Small intestine (tissue), 16 donors: ENCODE results near the gene OR1K1. TPM values are rescaled to one million over a fixed set of nuclear protein-coding genes. Genes with fewer than 3 reads are reported as not detected.

ENCODE experiments used
- DNase-seq, 2 donors: peaks; one replicate each; pipeline versions ENCODE4 v3.0.0 to v3.0.0-alpha.2; 2013
- FAIRE-seq: peaks from 2 replicates; lab custom pipeline; 2012; peaks lifted over from hg19 to GRCh38; lab: Jason Lieb, UNC
- H3K27ac ChIP-seq, 3 donors: one replicate each; pipeline ENCODE4 v1.5.1; 2013; ENCODE audit warnings: low read length in 2 of 3, mild to moderate bottlenecking in 2 of 3, control low read depth in 1 of 3, inconsistent platforms in 1 of 3, low read depth in 1 of 3, moderate library complexity in 1 of 3
- H3K27me3 ChIP-seq, 3 donors: one replicate each; pipeline ENCODE4 v1.6.1; 2013; ENCODE audit warnings: low read length in 3 of 3, inconsistent platforms in 1 of 3; ENCODE audit not compliant: control insufficient read depth in 3 of 3, insufficient read depth in 3 of 3
- H3K36me3 ChIP-seq, 3 donors: one replicate each; pipeline ENCODE4 v1.6.1; 2013; ENCODE audit warnings: low read length in 3 of 3, inconsistent platforms in 1 of 3, low read depth in 1 of 3, mild to moderate bottlenecking in 1 of 3, moderate library complexity in 1 of 3; ENCODE audit not compliant: control insufficient read depth in 3 of 3, insufficient read depth in 2 of 3
- H3K4me1 ChIP-seq, 3 donors: one replicate each; pipeline ENCODE4 v1.6.1; 2013; ENCODE audit warnings: low read length in 2 of 3, inconsistent platforms in 1 of 3, low read depth in 1 of 3, mild to moderate bottlenecking in 1 of 3, moderate library complexity in 1 of 3; ENCODE audit not compliant: control insufficient read depth in 3 of 3, insufficient read depth in 2 of 3
- H3K4me3 ChIP-seq, 3 donors: one replicate each; pipeline ENCODE4 v1.5.1; 2013; ENCODE audit warnings: low read length in 3 of 3, control low read depth in 1 of 3, inconsistent platforms in 1 of 3, low read depth in 1 of 3, mild to moderate bottlenecking in 1 of 3, moderate library complexity in 1 of 3
- H3K9me3 ChIP-seq, 2 donors: one replicate each; pipeline ENCODE4 v1.6.1; 2013; ENCODE audit warnings: low read depth in 1 of 2, low read length in 1 of 2; ENCODE audit not compliant: control insufficient read depth in 2 of 2, insufficient read depth in 1 of 2
- WGBS, 3 donors: extraction: QIAGEN DNeasy Blood & Tissue Kit; methylation state at CpG; one replicate each; pipeline ENCODE4 v1.1.7; 2013; 5-methylcytosine and 5-hydroxymethylcytosine counted together
- long read RNA-seq, 10 donors: transcript quantifications; one replicate each; lab custom pipeline, GENCODE V29; 2026
- polyA plus RNA-seq, 4 donors: library from polyadenylated mRNA; stranded (reverse) in 3 of 4; unstranded in 1 of 4; fragments of 200-250 nt in 3 of 4; fragments of 120-200 nt in 1 of 4; gene quantifications; one replicate each; pipeline versions ENCODE4 v1.2.1 to v1.2.3, GENCODE V29; 2013
- donor health status: healthy with polysubstance abuse.
- donor health status: control.
- donor health status: control.
- donor health status: Bipolar disorder and iron deficiency.
- donor health status: healthy.

The OR1K1 gene, protein sequence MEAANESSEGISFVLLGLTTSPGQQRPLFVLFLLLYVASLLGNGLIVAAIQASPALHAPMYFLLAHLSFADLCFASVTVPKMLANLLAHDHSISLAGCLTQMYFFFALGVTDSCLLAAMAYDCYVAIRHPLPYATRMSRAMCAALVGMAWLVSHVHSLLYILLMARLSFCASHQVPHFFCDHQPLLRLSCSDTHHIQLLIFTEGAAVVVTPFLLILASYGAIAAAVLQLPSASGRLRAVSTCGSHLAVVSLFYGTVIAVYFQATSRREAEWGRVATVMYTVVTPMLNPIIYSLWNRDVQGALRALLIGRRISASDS
- not detected for polyA plus RNA-seq
- long read RNA-seq, donor 1, result 0 reads
- long read RNA-seq, donor 2, result 0 reads
- long read RNA-seq, donor 3, result 0 reads
- long read RNA-seq, donor 4, result 0 reads
- long read RNA-seq, donor 5, result 0 reads
- long read RNA-seq, donor 6, result 0 reads
- long read RNA-seq, donor 7, result 0 reads
- long read RNA-seq, donor 8, result 0 reads
- long read RNA-seq, donor 9, result 0 reads
- long read RNA-seq, donor 10, result 0 reads

DNA sequence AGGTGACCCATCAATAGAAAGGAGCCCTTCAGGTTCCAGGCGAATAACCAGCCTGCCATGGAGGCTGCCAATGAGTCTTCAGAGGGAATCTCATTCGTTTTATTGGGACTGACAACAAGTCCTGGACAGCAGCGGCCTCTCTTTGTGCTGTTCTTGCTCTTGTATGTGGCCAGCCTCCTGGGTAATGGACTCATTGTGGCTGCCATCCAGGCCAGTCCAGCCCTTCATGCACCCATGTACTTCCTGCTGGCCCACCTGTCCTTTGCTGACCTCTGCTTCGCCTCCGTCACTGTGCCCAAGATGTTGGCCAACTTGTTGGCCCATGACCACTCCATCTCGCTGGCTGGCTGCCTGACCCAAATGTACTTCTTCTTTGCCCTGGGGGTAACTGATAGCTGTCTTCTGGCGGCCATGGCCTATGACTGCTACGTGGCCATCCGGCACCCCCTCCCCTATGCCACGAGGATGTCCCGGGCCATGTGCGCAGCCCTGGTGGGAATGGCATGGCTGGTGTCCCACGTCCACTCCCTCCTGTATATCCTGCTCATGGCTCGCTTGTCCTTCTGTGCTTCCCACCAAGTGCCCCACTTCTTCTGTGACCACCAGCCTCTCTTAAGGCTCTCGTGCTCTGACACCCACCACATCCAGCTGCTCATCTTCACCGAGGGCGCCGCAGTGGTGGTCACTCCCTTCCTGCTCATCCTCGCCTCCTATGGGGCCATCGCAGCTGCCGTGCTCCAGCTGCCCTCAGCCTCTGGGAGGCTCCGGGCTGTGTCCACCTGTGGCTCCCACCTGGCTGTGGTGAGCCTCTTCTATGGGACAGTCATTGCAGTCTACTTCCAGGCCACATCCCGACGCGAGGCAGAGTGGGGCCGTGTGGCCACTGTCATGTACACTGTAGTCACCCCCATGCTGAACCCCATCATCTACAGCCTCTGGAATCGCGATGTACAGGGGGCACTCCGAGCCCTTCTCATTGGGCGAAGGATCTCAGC is at the start of gene OR1K1:
Gene OR1K1 (plus strand): TSS at position 58 of the 995 bp plus-strand sequence. CDS start 0 bp downstream, at position 58.
- no peaks in the 10 kb centered on the region for H3K36me3 ChIP-seq
- FAIRE-seq, result no peak
- WGBS, 3 donors, result 94 to 95% (median 94%) methylated on average over 30 of the region's 30 CpGs

DNA sequence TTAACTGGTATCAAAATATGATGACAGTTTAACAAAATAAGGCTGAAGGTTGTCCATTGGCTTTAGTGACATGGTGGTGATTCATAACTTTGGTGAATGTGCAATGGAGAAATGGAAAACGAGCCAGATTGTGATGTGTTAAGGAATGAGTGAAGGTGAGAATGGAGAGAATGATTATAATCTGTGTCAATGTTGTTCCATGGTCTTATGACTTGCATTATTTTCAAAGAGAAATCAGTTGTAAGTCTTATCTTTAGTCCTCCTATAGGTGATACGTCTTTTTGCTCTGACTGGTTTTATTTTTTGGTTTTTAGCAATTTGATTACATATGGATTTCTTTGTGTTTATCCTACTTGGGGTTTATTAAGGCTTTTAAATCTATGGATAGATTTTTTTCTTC is 45.1 kb upstream of the OR1K1 start:
- Histone ChIP-seq H3K27ac (no peak overlapping the region), H3K9me3 (no peaks in the 10 kb centered on the region), H3K36me3 (no peaks in the 10 kb centered on the region), H3K4me3 (no peak overlapping the region), H3K4me1 (no peaks in the 10 kb centered on the region), H3K27me3 (no peaks in the 10 kb centered on the region)
- no peak for FAIRE-seq
- no peak for DNase-seq
- 31 to 38% (median 37%) methylated on average over 2 of the region's 2 CpGs for WGBS, 3 donors

More for the DNA sequence above, at the start of gene OR1K1:
- DNase-seq, result no peak
- H3K27me3 ChIP-seq, result no peaks in the 10 kb centered on the region
- no peak within 1 kb of the TSS for H3K27ac ChIP-seq
- H3K9me3 ChIP-seq, result no peaks in the 10 kb centered on the region
- H3K4me1 ChIP-seq, result no peaks in the 10 kb centered on the region
- H3K4me3 ChIP-seq, result no peak within 1 kb of the TSS

DNA sequence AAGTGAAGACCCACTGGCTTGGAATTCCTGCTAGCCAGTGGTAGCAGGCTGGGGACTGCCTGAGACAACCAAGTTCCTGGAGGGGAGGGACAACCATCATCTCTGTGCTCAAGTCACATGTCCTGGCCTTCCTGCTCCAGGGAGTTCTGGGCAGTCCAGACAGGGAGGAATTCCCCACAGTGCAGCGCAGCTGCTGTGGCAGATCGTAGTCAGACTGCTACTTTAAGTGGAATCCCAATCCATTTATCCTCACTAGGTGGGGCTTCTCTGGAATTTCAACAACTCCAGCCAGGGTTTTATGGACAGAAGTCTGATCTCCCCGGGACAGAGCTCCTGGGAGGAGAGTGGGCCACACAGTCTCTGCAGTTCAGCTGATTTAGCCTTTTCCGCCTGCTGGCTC is 32.1 kb upstream of the OR1K1 start:
- 73 to 85% (median 74%) methylated on average over 4 of the region's 4 CpGs for WGBS, 3 donors
- H3K36me3 ChIP-seq, result no peaks in the 10 kb centered on the region
- no peak for FAIRE-seq

GRCh38 chr9:122777052-122777451 is 22.9 kb upstream of the OR1K1 start:
- no peaks in the 10 kb centered on the region for H3K4me1 ChIP-seq
- no peaks in the 10 kb centered on the region for H3K9me3 ChIP-seq
- no peaks in the 10 kb centered on the region for H3K27me3 ChIP-seq
- H3K4me3 ChIP-seq, result no peak overlapping the region
- no peak for DNase-seq
- H3K36me3 ChIP-seq, result no peaks in the 10 kb centered on the region
- WGBS, 3 donors, result 85 to 86% (median 85%) methylated on average over 8 of the region's 8 CpGs
- H3K27ac ChIP-seq, result no peak overlapping the region
- FAIRE-seq, result no peak

More for the DNA sequence above, 32.1 kb upstream of the OR1K1 start:
- Histone ChIP-seq H3K4me1 (no peaks in the 10 kb centered on the region), H3K27ac (no peak overlapping the region), H3K4me3 (no peak overlapping the region), H3K27me3 (peaks cover 0 to 2% (median 0%) of the 10 kb centered on the region in 3 donors), H3K9me3 (peaks cover 0 to 9% of the 10 kb centered on the region in 2 donors)
- DNase-seq, result no peak

DNA sequence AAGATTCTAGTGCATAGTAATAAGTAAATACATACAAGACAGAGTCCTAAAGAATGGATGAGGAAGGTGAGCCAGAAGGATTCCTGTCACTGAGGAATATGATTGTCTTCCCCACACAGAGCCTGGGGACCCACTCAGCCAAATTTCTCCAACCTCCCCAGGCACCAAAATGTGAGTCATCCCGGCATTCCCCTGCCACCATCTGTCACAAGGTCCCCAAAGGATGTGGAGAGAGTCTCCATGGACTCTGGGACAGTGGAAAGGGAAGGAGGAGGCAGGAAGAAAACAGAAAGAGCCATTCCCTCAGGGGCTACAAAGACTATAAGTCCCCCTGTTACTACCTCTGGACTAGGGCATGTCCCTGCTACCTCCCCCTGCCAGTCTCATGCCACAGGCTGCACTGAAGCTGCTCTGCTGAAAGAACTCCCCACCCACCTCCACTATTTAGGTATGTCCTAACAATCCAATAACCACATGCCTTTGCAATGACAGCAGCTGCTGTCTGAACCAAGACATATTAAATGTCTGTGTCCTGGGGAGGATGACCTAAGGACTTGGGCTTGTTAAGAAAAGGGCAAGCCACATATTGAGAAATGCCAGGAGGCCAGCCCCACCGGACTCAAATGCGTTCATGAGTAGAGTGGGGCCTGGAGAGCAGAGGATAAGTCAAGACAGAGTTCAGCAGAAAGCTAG is 21.8 kb upstream of the OR1K1 start:
- Histone ChIP-seq H3K4me1 (no peaks in the 10 kb centered on the region), H3K36me3 (no peaks in the 10 kb centered on the region), H3K27me3 (no peaks in the 10 kb centered on the region), H3K27ac (no peak overlapping the region), H3K4me3 (no peak overlapping the region), H3K9me3 (no peaks in the 10 kb centered on the region)
- DNase-seq, result no peak
- FAIRE-seq, result no peak
- 64 to 75% (median 66%) methylated on average over 3 of the region's 3 CpGs for WGBS, 3 donors

GRCh38 chr9:122779181-122779580 is 20.7 kb upstream of the OR1K1 start:
- no peak for FAIRE-seq
- no peaks in the 10 kb centered on the region for H3K27me3 ChIP-seq
- 83 to 85% (median 83%) methylated on average over 3 of the region's 3 CpGs for WGBS, 3 donors
- no peaks in the 10 kb centered on the region for H3K4me1 ChIP-seq
- H3K27ac ChIP-seq, result no peak overlapping the region
- H3K4me3 ChIP-seq, result no peak overlapping the region
- no peaks in the 10 kb centered on the region for H3K36me3 ChIP-seq
- no peak for DNase-seq
- H3K9me3 ChIP-seq, result no peaks in the 10 kb centered on the region

DNA sequence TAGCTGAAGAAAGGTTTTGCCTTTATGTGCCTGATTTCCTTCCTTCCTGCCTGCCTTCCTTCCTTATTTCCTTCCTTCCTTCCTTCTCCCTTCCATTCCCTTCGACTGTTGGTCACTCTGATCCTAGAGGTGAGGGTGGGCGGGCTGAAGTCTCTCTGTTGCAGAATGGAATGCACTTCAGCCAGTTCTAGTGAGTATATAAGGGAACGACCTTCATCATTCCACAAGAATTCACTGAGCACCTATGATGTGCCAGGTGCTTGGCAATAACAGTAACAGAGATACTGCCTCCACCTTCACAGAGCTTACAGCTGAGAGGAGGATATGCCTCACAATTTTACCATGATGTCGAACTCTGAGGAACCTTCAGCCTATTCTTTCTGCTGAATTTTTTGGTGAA is 19.9 kb upstream of the OR1K1 start:
- H3K4me1 ChIP-seq, result no peaks in the 10 kb centered on the region
- no peak overlapping the region for H3K27ac ChIP-seq
- H3K36me3 ChIP-seq, result no peaks in the 10 kb centered on the region
- H3K9me3 ChIP-seq, result no peaks in the 10 kb centered on the region
- H3K4me3 ChIP-seq, result no peak overlapping the region
- H3K27me3 ChIP-seq, result no peaks in the 10 kb centered on the region
- 60 to 66% (median 63%) methylated on average over 4 of the region's 4 CpGs for WGBS, 3 donors
- DNase-seq, result no peak
- FAIRE-seq, result no peak

DNA sequence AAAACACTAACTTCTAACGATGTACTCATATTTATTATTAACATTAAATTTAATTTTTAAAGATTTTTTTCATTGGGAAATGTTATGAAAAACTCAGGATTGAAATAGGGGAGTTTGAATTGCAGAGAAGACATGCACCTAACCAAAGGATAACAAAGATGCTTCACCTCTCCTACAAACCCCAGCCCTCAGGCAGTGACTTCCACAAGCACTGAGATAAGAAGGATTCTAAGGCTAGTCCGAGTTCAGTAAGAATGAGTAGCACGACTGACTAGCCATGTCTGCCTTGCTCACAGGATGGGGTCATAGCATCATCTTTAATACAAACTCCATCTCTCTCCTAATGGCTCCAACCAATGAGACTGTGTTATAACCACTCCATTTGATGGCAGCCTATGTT is 18.3 kb upstream of the OR1K1 start:
- no peak for DNase-seq
- WGBS, 3 donors, result 44 to 70% (median 64%) methylated on average over 3 of the region's 3 CpGs
- Histone ChIP-seq H3K4me1 (no peaks in the 10 kb centered on the region), H3K36me3 (no peaks in the 10 kb centered on the region), H3K27me3 (no peaks in the 10 kb centered on the region), H3K4me3 (no peak overlapping the region), H3K9me3 (no peaks in the 10 kb centered on the region), H3K27ac (no peak overlapping the region)
- FAIRE-seq, result no peak
